Activated CD4-positive, alpha-beta T cell treated with anti-CD3 and anti-CD28 coated beads for 4 hours (primary cell): ENCODE results near the gene ZNF2.
A peak's percentile ranks its signal among the peaks of the same experiment; 100 is the strongest.

Source experiments
- DNase-seq, 2 donors: peaks; one replicate each; pipeline ENCODE4 v3.0.0-alpha.2; 2020

The ZNF2 gene

GRCh38 chr2:95165371-95166064, at the start of gene ZNF2:
Gene ZNF2, plus strand, starts transcription at chr2:95165809. Its CDS starts 10,418 bp downstream, at chr2:95176227.
- DNase-seq: peak; percentile 96 to 98

- no peak for DNase-seq
These were observed 44.6 kb upstream of the ZNF2 start for GRCh38 chr2:95121093-95121406.

DNA sequence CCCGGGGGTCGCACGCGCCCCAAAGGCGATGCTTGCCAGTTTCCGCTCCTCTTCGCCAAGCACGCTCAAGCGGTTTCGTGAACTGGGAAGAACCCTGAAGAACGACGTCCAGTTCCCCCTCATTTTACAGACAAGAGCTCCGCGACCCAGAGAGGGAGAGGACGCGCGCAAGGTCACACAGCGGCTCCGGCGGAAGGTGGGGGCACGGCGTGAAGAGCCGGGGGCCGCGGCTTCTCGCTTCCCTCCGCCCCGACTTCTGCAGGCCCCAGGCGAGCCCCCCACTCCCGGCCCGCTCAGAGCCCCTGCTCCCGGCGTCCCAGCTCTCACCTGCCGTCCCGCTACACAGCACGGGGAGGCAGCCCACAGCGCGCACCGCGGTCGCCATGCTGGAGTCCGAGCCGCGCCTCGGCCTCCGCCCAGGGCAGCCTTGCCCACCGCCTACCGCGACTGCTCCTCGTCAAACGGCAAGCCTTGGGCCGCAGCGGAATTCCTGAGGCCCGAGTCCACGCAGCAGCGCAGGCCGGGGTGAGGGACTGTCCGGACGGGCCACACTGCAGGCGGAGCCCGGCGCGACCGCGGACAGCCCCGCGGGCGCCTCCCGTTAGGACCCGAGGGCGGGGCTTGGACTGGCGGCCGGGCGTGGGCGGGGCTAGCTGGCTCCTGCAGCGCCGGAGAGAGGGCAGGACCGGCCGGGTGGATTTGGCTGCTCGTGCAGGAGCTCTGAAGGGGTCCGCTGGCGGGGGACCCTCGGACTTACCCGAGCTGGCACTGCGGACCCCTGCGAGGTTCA, 44.0 kb upstream of the ZNF2 start, which contains the start of gene MRPS5:
Gene MRPS5 (minus strand): TSS at position 402 of the 790 bp plus-strand sequence. CDS start 17 bp downstream, at position 385.
- DNase-seq: peak; percentile 87 to 91

- no peak for DNase-seq
These were observed 43.4 kb upstream of the ZNF2 start for GRCh38 chr2:95122197-95122551.

GRCh38 chr2:95138702-95139101, 26.9 kb upstream of the ZNF2 start:
- no peak for DNase-seq

GRCh38 chr2:95143838-95144237, 21.8 kb upstream of the ZNF2 start:
- DNase-seq: no peak

DNA sequence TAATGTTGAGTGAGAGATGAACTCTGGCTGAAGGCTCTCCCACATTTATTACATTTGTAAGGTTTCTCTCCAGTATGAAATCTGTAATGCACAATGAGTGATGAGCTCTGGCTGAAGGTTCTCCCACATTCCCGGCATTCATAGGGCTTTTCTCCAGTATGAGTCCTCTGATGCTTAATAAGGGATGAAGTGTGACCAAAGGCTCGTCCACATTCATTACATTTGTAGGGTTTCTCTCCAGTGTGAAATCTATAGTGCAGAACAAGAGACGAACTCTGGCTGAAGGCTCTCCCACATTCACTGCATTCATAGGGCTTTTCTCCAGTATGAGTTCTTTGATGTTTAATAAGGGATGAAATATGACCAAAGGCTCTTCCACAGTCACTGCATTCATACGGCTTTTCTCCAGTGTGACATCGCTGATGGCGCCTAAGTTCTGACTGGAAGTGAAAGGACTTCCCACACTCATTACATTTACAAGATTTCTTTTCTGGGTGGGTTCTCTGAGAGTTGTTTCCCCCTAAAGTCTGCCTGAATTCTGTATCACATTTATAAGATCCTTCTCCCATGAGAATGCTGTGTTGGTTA, 16.1 kb upstream of the ZNF2 start:
- DNase-seq: no peak

DNA sequence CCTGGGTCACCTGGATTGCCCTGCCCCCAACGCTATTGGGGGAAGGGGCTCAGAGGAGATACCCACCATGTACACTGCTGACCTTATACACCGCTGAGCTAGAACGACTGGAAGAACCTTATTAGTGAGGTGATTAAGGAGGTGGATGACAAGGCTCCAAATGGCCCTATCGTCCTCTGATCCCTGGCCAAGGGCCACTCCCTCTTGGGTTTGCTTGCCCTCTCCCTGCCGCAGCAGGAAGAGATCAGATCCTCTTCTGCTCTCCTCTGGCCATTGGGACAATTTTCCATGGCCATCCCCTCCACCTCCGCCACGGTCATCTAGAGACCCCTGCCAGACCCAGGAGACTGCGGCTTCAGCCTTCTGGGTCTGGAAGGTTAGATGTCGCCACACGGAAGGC, 7.2 kb upstream of the ZNF2 start:
- no peak for DNase-seq

GRCh38 chr2:95158891-95159619, 6.6 kb upstream of the ZNF2 start:
- DNase-seq: no peak

GRCh38 chr2:95159690-95160449, 5.7 kb upstream of the ZNF2 start, which contains the start of gene ZNF514:
Gene ZNF514, minus strand, starts transcription at chr2:95159848. Its CDS starts 6,595 bp downstream, at chr2:95153253.
- peak; percentile 68 to 76 for DNase-seq

- no peak for DNase-seq
These were observed 609 bp upstream of the ZNF2 start for GRCh38 chr2:95165030-95165370.

DNA sequence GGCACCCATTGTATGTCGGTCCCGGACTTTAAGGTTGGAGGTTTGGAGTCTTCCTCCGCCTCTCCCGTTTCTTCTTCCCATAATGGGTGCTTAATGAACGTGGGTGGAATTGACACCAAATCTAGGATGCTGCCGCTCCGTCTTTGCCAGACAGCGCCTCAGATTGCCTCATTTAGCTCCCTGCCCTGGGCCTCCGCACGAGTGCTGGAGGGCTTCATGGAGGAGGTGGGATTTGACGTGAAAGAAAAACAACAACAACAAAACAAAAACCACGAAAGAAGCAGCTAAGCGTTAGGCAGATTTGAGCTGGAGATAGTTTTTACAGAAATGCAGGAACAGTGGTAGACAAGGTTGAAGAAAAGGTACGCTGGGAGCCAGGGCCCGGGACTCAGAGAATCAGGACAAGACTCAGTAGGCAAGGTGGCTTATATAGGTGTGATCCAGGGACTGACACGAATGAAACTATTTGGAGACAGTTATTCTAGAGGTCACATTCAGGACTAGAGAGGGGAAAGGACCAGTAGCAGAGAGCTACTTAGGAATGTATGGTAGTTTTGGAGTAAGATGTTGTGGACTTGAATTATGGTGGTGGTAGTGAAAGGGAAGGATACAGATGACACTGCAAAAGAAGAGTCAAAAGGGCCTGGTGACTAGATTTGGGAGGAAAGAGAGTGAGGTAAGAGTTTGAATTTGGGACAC, 605 bp downstream of the ZNF2 start:
- no peak for DNase-seq

DNA sequence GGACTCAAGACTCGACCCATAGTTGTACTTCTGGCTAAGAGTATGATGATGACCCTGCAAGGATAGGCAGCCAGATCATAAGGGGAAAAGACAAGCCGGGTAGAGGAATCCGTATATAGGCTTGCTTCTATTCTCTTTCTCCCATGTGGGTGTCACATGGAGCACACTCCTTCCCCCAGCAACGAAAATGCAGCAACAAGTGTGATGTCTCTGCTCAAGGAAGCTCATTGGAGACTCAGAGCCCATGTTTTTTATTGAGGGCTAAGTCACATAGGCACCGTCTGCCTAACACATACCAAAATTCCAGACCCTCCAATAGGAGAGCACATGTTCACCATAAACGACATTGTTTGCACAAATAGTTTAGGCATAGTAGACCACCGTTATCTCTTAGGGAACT, 6.3 kb downstream of the ZNF2 start:
- no peak for DNase-seq

DNA sequence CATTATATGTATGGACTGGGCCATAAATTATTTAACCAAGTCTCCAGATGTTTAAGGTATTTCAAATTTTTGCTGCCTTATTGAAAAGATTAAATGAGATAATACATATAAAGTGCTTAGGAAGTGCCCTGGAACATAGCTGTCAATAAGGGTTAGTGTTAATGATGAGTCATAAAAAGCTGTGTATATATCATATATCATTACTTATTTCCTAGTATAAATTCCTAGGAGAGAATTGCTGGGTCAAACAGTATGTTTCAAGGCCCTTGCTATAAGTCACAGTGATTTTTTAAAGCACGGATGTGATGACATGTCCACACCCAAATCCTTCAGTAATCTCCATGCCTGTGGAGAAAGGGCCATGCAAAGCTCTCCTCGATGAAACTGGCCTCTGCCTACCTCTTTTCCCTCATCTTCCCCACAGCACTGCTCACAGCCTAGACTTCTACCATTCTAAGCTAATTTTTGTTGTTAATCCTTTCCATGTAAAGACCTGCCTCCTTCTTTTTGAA, 8.5 kb downstream of the ZNF2 start:
- DNase-seq: no peak

- DNase-seq: no peak
These were observed 13.8 kb downstream of the ZNF2 start for GRCh38 chr2:95179451-95179850.

DNA sequence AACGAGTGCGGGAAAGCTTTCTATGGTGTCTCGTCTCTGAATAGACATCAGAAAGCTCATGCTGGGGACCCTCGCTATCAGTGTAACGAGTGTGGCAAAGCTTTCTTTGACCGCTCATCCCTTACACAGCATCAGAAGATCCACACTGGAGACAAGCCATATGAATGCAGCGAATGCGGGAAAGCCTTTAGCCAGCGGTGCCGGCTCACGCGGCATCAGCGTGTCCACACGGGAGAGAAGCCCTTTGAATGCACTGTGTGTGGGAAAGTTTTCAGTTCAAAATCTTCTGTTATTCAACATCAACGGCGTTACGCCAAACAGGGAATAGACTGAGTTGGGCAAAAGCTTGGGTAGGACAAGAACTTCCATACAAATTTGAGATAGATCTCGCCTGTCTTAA, 16.2 kb downstream of the ZNF2 start:
- DNase-seq: no peak

DNA sequence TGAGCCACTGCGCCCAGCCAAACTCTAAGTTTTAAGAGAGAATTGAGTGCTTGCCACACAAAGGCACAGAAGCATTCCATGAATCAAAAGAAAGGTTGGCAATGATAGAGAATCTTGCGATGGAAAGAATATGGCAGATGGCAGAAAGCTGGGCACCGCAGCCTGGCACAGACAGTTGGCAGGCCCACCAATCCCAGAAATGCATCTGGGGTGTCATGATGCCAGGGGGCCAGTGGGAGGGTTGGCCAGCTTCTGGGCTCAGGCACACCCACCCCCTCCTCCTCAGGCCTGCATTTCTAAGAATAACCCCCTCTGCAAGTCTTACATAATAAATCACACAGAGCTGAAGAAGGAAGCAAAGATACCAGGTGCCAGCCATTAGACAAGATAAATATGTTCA, 19.6 kb downstream of the ZNF2 start:
- DNase-seq: no peak

DNA sequence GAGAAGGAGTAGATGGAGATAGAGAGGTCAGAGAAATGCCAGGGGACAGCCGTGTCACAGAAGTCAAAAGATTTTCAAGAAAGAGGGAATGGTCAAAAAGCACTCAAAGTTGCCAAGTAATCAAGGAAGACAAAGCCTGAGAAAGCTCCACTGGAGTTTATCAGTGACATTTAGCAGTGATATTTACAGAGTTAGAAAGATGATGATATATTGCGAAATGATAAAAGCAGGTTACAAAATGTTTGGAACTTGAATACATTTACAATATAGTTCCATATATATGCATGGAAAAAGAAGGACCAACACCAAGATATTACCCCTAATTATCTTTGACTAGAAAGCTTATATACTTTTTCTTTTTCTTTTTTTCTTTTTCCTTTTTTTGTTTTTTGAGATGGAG, 20.4 kb downstream of the ZNF2 start:
- no peak for DNase-seq

DNA sequence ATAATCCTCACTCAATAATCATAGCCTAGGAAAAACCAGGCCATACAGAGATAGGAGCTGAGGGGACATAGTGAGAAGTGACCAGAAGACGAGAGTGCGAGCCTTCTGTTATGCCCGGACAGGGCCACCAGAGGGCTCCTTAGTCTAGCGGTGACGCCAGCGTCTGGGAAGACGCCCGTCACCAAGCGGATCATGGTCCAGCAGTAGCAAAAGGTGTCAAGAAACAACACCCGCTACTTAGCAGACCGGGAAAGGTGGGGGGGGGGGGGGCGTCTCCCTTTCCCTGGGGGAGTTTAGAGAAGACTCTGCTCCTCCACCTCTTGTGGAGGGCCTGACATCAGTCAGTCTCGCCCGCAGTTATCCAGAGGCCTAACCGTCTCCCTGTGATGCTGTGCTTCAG, 27.3 kb downstream of the ZNF2 start:
- peak; percentile 14 to 32 for DNase-seq

DNA sequence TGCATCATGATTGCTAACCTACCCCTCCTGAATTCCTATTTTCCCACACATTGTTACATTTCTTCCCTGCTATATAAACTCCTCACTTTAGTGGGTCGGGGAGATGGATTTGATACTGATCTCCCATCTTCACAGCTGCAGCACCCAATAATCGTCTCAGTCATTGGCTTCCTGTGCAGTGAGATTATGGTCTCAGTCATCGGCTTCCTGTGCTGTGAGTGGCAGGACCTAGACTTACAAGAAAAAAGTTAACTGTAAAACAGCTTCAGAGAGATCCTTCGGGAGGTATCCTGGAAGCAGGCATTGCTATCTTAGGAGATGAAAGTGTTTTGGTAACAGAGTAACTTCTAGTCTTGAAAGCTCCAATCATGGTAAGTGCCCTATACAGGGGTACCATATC, 38.3 kb downstream of the ZNF2 start:
- DNase-seq: no peak

GRCh38 chr2:95204396-95204795, 38.8 kb downstream of the ZNF2 start:
- no peak for DNase-seq

DNA sequence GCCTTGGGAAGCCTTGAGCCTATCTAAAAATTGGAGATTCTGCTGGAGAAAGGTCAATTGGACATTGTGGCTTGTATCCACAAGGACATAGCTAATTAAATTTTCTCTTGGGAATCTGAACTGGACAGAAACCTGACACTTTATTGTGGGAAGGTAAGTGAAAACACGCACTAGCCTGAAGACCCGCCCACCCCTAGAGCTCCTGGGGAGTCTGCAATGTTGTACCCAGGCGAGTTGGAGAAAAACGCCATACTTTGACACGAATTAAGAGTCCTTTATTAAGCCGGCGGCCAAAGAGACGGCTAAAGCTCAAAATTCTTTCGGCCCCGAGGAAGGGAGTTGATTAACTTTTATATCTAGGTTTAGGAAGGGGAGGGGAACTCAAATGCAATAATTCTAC, 40.5 kb downstream of the ZNF2 start:
- DNase-seq: no peak
